Measurements from ENCODE around the gene SGPP1. TPM values are rescaled to one million over a fixed set of nuclear protein-coding genes. Genes with fewer than 3 reads are reported as not detected.
"Not testable (repeated sequence)": the region's sequence is repeated elsewhere in the genome, so short reads cannot be mapped to it uniquely, and the experiment has no call there.

Gene SGPP1
- total and polyA plus RNA-seq, 12 donors, result 4.0 to 9.0 (median 4.7) TPM

- intact Hi-C loops (cut with DNase I), result no loop called here
- H3K9me3 ChIP-seq, result no peaks in the 10 kb centered on the region
Observed at GRCh38 chr14:63709589-63709988, 18.3 kb downstream of the SGPP1 start.

GRCh38 chr14:63707216-63707615 is 20.6 kb downstream of the SGPP1 start:
- H3K27me3 ChIP-seq, result no peaks in the 10 kb centered on the region
- DNase-seq, result no peak
- H3K4me3 ChIP-seq, result no peak overlapping the region
- no peak for TF ChIP-seq CTCF (IDR thresholded peaks at IDR 0.05)
- 89 to 95% methylated on average over 8 of the region's 8 CpGs for WGBS, 2 donors
- H3K4me1 ChIP-seq, result peaks cover 0 to 7% (median 0%) of the 10 kb centered on the region in 9 donors
- H3K27ac ChIP-seq, result no peak overlapping the region
- intact Hi-C loops (cut with DNase I), result no loop called here
- H3K9me3 ChIP-seq, result peaks cover 0 to 3% (median 0%) of the 10 kb centered on the region in 11 donors
- no peak for ATAC-seq
- no peaks in the 10 kb centered on the region for H3K36me3 ChIP-seq

More at GRCh38 chr14:63709589-63709988, 18.3 kb downstream of the SGPP1 start:
- H3K4me3 ChIP-seq, result no peak overlapping the region
- H3K36me3 ChIP-seq, result no peaks in the 10 kb centered on the region
- no peak for TF ChIP-seq CTCF (IDR thresholded peaks at IDR 0.05)
- 61 to 69% methylated on average over 2 of the region's 2 CpGs for WGBS, 2 donors
- no peak overlapping the region for H3K27ac ChIP-seq
- ATAC-seq, result no peak
- DNase-seq, result no peak
- peaks cover 0 to 22% (median 0%) of the 10 kb centered on the region in 9 donors for H3K4me1 ChIP-seq
- H3K27me3 ChIP-seq, result no peaks in the 10 kb centered on the region

GRCh38 chr14:63705561-63706070 is 22.2 kb downstream of the SGPP1 start:
- Histone ChIP-seq H3K36me3 (no peaks in the 10 kb centered on the region), H3K27me3 (no peaks in the 10 kb centered on the region), H3K9me3 (peaks cover 0 to 3% (median 0%) of the 10 kb centered on the region in 11 donors), H3K4me3 (no peak overlapping the region), H3K4me1 (peaks cover 0 to 12% (median 0%) of the 10 kb centered on the region in 9 donors), H3K27ac (no peak overlapping the region)
- intact Hi-C loops (cut with DNase I), result no loop called here
- TF ChIP-seq CTCF (IDR thresholded peaks at IDR 0.05), result no peak
- WGBS, 2 donors, result 86 to 89% methylated on average over 4 of the region's 4 CpGs
- DNase-seq (no peak), ATAC-seq (no peak)

GRCh38 chr14:63702530-63702929 is 25.3 kb downstream of the SGPP1 start:
- H3K9me3 ChIP-seq; intact Hi-C loops (cut with DNase I); H3K36me3 ChIP-seq; DNase-seq; ATAC-seq; H3K27me3 ChIP-seq; H3K4me3 ChIP-seq; H3K27ac ChIP-seq: not testable (repeated sequence)
- 95 to 96% methylated on average over 4 of the region's 4 CpGs for WGBS, 2 donors
- peaks cover 0 to 12% (median 0%) of the 10 kb centered on the region in 9 donors for H3K4me1 ChIP-seq

- intact Hi-C loops (cut with DNase I), result no loop called here
- no peaks in the 10 kb centered on the region for H3K27me3 ChIP-seq
- H3K9me3 ChIP-seq, result peaks cover 0 to 3% (median 0%) of the 10 kb centered on the region in 11 donors
- no peak for TF ChIP-seq CTCF (IDR thresholded peaks at IDR 0.05)
- ATAC-seq (no peak), DNase-seq (no peak)
- WGBS, 2 donors, result 91 to 98% methylated on average over 2 of the region's 2 CpGs
- no peak overlapping the region for H3K4me3 ChIP-seq
- H3K27ac ChIP-seq, result no peak overlapping the region
- H3K4me1 ChIP-seq, result peaks cover 0 to 12% (median 0%) of the 10 kb centered on the region in 9 donors
- H3K36me3 ChIP-seq, result peaks cover 0 to 4% (median 0%) of the 10 kb centered on the region in 9 donors
Observed at GRCh38 chr14:63701606-63702299, 26.1 kb downstream of the SGPP1 start.

Data from heart right ventricle (tissue), 16 donors.